ENCODE results near the gene PHGDH. TPM values are rescaled to one million over a fixed set of nuclear protein-coding genes. Genes with fewer than 3 reads are reported as not detected.

Gene PHGDH
- total RNA-seq, 4 donors from 2014 or later = 16.5 to 56.3 (median 42.9) TPM

- Histone ChIP-seq H3K9me3 (no peaks in the 10 kb centered on the region), H3K27me3 (no peaks in the 10 kb centered on the region), H3K4me3 (no peak overlapping the region), H3K27ac (no peak overlapping the region), H3K36me3 (no peaks in the 10 kb centered on the region), H3K4me1 (no peaks in the 10 kb centered on the region)
- WGBS, 2 donors = 76% methylated on average over 3 of the region's 3 CpGs
- no peak for DNase-seq (ENCODE audit: low spot score in 2 of 2)
- TF ChIP-seq POLR2A (IDR thresholded peaks at IDR 0.05) (no peak), CTCF (IDR thresholded peaks at IDR 0.05) (no peak), EP300 (IDR thresholded peaks at IDR 0.05) (no peak)
These were observed 62.0 kb downstream of the PHGDH start for GRCh38 chr1:119773711-119774241.

- Histone ChIP-seq H3K9me3 (no peaks in the 10 kb centered on the region), H3K4me1 (peaks cover 0 to 4% (median 0%) of the 10 kb centered on the region in 4 donors), H3K4me3 (no peak overlapping the region), H3K27ac (no peak overlapping the region), H3K36me3 (no peaks in the 10 kb centered on the region), H3K27me3 (no peaks in the 10 kb centered on the region)
- DNase-seq (ENCODE audit: low spot score in 2 of 2) = no peak
- TF ChIP-seq CTCF (IDR thresholded peaks at IDR 0.05) (no peak), EP300 (IDR thresholded peaks at IDR 0.05) (no peak), POLR2A (IDR thresholded peaks at IDR 0.05) (no peak)
- 72 to 78% methylated on average over 7 of the region's 7 CpGs for WGBS, 2 donors
These were observed 63.2 kb downstream of the PHGDH start for GRCh38 chr1:119774746-119775490.

- no peak for DNase-seq (ENCODE audit: low spot score in 2 of 2)
- H3K36me3 ChIP-seq = no peaks in the 10 kb centered on the region
- TF ChIP-seq POLR2A (IDR thresholded peaks at IDR 0.05) = no peak
- TF ChIP-seq CTCF (IDR thresholded peaks at IDR 0.05) = no peak
- TF ChIP-seq EP300 (IDR thresholded peaks at IDR 0.05) = no peak
- WGBS, 2 donors = 92 to 93% methylated on average over 6 of the region's 6 CpGs
- H3K27ac ChIP-seq = no peak overlapping the region
- H3K4me3 ChIP-seq = no peak overlapping the region
- H3K4me1 ChIP-seq = peaks cover 0 to 6% (median 0%) of the 10 kb centered on the region in 4 donors
- no peaks in the 10 kb centered on the region for H3K27me3 ChIP-seq
- H3K9me3 ChIP-seq = no peaks in the 10 kb centered on the region
These were observed 66.6 kb downstream of the PHGDH start for GRCh38 chr1:119778359-119778758.

GRCh38 chr1:119778886-119779560 is 67.3 kb downstream of the PHGDH start:
- no peak for DNase-seq (ENCODE audit: low spot score in 2 of 2)

More at GRCh38 chr1:119778886-119779560, 67.3 kb downstream of the PHGDH start:
- Histone ChIP-seq H3K27me3 (no peaks in the 10 kb centered on the region), H3K4me3 (no peak overlapping the region), H3K9me3 (no peaks in the 10 kb centered on the region), H3K27ac (peak overlapping the region in 1 of 4 donors; percentile 22), H3K4me1 (peaks cover 0 to 6% (median 0%) of the 10 kb centered on the region in 4 donors), H3K36me3 (no peaks in the 10 kb centered on the region)
- TF ChIP-seq EP300 (IDR thresholded peaks at IDR 0.05) (no peak), CTCF (IDR thresholded peaks at IDR 0.05) (no peak), POLR2A (IDR thresholded peaks at IDR 0.05) (no peak)
- 84 to 88% methylated on average over 13 of the region's 13 CpGs for WGBS, 2 donors
